HG03342 (cell line): Measurements from ENCODE around the gene PCNX2.
"Not testable (repeated sequence)": the region's sequence is repeated elsewhere in the genome, so short reads cannot be mapped to it uniquely, and the experiment has no call there.

Experiments used
- ATAC-seq: cut with Tn5 transposase; IDR thresholded peaks from one replicate; pipeline ENCODE4 v1.9.1; 2021; ENCODE audit warnings: mild to moderate bottlenecking, moderate library complexity; ENCODE audit not compliant: unreplicated experiment

The PCNX2 gene

GRCh38 chr1:233227930-233228465 is 67.5 kb downstream of the PCNX2 start:
- no peak for ATAC-seq

GRCh38 chr1:233224311-233224710 is 71.2 kb downstream of the PCNX2 start:
- no peak for ATAC-seq

GRCh38 chr1:233217832-233218231 is 77.7 kb downstream of the PCNX2 start:
- ATAC-seq = no peak

- ATAC-seq = no peak
Measured at GRCh38 chr1:233216009-233216408, 79.5 kb downstream of the PCNX2 start.

- ATAC-seq = no peak
Measured at GRCh38 chr1:233215135-233215760, 80.3 kb downstream of the PCNX2 start.

- no peak for ATAC-seq
Measured at GRCh38 chr1:233211595-233211994, 83.9 kb downstream of the PCNX2 start.

- ATAC-seq = no peak
Measured at GRCh38 chr1:233211106-233211505, 84.4 kb downstream of the PCNX2 start.

- ATAC-seq = no peak
Measured at GRCh38 chr1:233209481-233209880, 86.0 kb downstream of the PCNX2 start.

GRCh38 chr1:233208687-233209086 is 86.8 kb downstream of the PCNX2 start:
- ATAC-seq = no peak

- ATAC-seq = no peak
Measured at GRCh38 chr1:233197940-233198339, 97.6 kb downstream of the PCNX2 start.

- ATAC-seq = no peak
Measured at GRCh38 chr1:233193741-233194140, 101.8 kb downstream of the PCNX2 start.

- no peak for ATAC-seq
Measured at GRCh38 chr1:233190987-233191386, 104.5 kb downstream of the PCNX2 start.

GRCh38 chr1:233189526-233189925 is 106.0 kb downstream of the PCNX2 start:
- ATAC-seq = no peak

GRCh38 chr1:233188061-233188460 is 107.5 kb downstream of the PCNX2 start:
- ATAC-seq = no peak

- ATAC-seq = no peak
Measured at GRCh38 chr1:233183226-233184020, 112.1 kb downstream of the PCNX2 start.

GRCh38 chr1:233182587-233182986 is 112.9 kb downstream of the PCNX2 start:
- no peak for ATAC-seq

- ATAC-seq = no peak
Measured at GRCh38 chr1:233180641-233181364, 114.7 kb downstream of the PCNX2 start.

GRCh38 chr1:233179638-233180037 is 115.9 kb downstream of the PCNX2 start:
- not testable (repeated sequence) for ATAC-seq

- no peak for ATAC-seq
Measured at GRCh38 chr1:233172201-233172600, 123.3 kb downstream of the PCNX2 start.

GRCh38 chr1:233170741-233171140 is 124.8 kb downstream of the PCNX2 start:
- no peak for ATAC-seq

- no peak for ATAC-seq
Measured at GRCh38 chr1:233168384-233168783, 127.1 kb downstream of the PCNX2 start.

- ATAC-seq = no peak
Measured at GRCh38 chr1:233166896-233167295, 128.6 kb downstream of the PCNX2 start.
